Measurements from ENCODE around the gene GYPC.

The GYPC gene

GRCh38 chr2:126650994-126651393, 5.0 kb upstream of the GYPC start:
- DNase-seq: no peak

- no peak for DNase-seq
Measured at GRCh38 chr2:126652323-126652891, 3.6 kb upstream of the GYPC start.

- no peak for DNase-seq
Measured at GRCh38 chr2:126653109-126653508, 2.8 kb upstream of the GYPC start.

GRCh38 chr2:126653761-126654160, 2.2 kb upstream of the GYPC start:
- no peak for DNase-seq

- DNase-seq: no peak
Measured at GRCh38 chr2:126655051-126655450, 907 bp upstream of the GYPC start.

- peak; percentile 44 to 52 for DNase-seq
Measured at GRCh38 chr2:126656431-126657147, 631 bp downstream of the GYPC start.

- DNase-seq: peak in 1 of 2 experiments; percentile 38
Measured at GRCh38 chr2:126657148-126657635, 1.2 kb downstream of the GYPC start.

GRCh38 chr2:126657636-126658318, 1.8 kb downstream of the GYPC start:
- DNase-seq: peak; percentile 42 to 60

GRCh38 chr2:126658319-126658904, 2.5 kb downstream of the GYPC start:
- no peak for DNase-seq

- DNase-seq: peak in 1 of 2 experiments; percentile 54
Measured at GRCh38 chr2:126658905-126659561, 3.1 kb downstream of the GYPC start.

- DNase-seq: no peak
Measured at GRCh38 chr2:126659562-126660467, 3.9 kb downstream of the GYPC start.

- no peak for DNase-seq
Measured at GRCh38 chr2:126660971-126661370, 5.0 kb downstream of the GYPC start.

- DNase-seq: no peak
Measured at GRCh38 chr2:126661702-126662500, 5.9 kb downstream of the GYPC start.

GRCh38 chr2:126662621-126663020, 6.7 kb downstream of the GYPC start:
- no peak for DNase-seq

GRCh38 chr2:126663184-126663963, 7.4 kb downstream of the GYPC start:
- DNase-seq: no peak

- no peak for DNase-seq
Measured at GRCh38 chr2:126664234-126664633, 8.3 kb downstream of the GYPC start.

GRCh38 chr2:126664639-126665038, 8.7 kb downstream of the GYPC start:
- no peak for DNase-seq

GRCh38 chr2:126665483-126665882, 9.5 kb downstream of the GYPC start:
- no peak for DNase-seq

GRCh38 chr2:126668254-126668653, 12.3 kb downstream of the GYPC start:
- DNase-seq: no peak

GRCh38 chr2:126669772-126670171, 13.8 kb downstream of the GYPC start:
- DNase-seq: no peak

Data from stimulated activated CD4-positive, alpha-beta T cell treated with anti-CD3 and anti-CD28 coated beads, Interleukin-4, amount 100 ng/mL, for 4 hours (primary cell).